ENCODE results near the gene CYP11A1.

Gene CYP11A1

DNA sequence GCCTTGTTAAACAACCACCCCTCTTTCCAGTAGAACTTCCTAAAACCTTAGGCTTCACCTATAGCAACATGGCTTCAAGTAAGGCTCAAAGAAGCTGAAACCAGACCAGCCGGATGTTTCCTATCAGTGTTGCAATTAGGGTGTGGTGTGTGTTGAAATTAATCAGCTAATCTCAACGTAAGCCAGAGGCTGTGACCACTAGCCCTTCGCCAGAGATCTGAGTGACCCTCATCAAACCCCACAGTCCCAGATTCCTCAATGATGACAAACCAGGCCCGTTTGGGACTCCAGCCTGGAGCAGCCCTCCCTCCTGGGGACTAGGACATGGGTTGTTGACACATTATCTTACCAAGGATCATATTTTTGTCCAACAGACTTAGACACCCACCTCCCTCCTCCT is 27.3 kb downstream of the CYP11A1 start:
- DNase-seq, result no peak

DNA sequence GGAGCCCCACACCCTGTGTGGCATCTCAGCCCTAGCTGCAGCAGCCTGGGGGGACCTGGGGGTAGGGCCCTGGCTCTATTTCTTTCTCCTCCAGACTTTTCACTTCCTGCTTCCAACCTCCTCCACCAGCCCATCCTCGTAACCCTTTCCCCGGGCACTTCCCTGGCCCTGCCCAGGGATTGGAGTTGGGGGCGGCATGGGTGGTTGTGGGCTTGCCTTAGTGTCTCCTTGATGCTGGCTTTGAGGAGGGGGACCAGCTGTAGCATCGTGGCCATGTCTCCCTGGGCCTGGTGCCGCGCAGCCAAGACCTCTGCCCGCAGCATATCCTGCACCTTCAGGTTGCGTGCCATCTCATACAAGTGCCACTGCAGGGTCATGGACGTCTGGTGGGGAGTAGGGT is 28.1 kb downstream of the CYP11A1 start:
- DNase-seq, result no peak

DNA sequence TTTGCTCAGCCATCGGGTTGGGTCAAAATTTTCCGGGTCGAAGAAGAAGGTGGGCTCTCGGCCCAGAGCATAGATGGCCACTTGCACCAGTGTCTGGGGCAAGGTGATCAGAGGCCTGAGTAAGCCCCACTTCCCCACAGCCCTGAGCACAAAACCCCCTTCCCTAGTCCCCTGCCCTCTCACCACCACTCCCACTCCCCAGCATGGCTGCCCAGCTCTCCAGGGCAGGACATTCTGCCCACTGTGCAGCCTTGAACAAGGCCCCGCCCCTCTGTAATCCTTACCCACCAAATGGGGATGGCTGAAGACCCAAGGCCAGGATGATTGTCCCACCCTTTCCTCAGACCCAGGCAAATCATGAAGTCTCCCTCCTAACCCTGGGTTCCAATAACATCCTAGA is 28.8 kb downstream of the CYP11A1 start:
- DNase-seq, result no peak

DNA sequence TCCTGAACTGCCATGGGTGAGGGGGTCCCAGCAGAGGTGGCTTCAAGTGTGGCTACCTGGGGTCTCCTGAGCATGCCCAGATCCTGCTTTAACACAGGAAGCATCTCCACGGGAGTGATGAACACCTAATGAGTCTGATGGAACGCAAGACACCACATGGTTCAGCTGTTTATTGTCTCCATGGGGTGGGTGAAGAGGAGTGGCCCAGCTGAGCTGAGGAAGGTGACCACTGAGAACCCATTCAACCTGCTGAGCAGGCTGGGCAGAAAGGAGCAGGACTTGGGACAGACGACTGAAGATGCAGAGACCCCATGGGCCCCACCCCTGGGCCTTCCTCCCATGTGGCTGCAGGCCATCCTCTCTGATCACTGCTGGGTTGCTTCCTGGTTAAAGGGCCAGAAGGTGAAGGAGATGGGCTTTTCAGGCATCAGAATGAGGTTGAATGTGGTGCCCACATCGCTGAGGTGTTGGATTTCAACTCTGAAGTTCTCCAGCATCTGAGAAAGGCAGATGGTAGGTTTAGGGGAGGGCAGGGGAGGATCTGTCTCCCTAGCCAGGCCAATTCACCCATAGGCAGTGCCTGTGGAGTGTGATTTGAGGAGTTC is 29.7 kb downstream of the CYP11A1 start:
- DNase-seq, result no peak

DNA sequence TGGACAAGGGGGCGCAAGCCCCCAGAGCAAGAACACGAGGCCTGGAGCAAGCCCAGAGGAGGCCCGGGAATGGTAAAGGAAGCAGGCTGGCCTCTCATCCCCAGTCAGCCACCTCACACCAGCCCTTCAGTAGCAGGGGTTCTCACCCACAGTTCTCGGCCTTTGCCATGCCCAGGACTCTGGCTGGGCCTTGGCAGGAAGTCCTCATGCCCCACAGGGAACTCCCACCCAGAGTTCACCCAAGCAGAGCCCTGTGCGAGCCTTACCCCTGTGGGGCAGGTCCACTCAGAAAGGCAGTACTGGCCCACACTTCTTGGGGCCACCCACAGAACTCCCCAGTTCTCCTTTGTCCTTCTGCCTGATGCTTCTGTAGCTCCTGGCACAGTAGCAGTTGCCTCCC is 30.3 kb downstream of the CYP11A1 start:
- DNase-seq, result no peak

DNA sequence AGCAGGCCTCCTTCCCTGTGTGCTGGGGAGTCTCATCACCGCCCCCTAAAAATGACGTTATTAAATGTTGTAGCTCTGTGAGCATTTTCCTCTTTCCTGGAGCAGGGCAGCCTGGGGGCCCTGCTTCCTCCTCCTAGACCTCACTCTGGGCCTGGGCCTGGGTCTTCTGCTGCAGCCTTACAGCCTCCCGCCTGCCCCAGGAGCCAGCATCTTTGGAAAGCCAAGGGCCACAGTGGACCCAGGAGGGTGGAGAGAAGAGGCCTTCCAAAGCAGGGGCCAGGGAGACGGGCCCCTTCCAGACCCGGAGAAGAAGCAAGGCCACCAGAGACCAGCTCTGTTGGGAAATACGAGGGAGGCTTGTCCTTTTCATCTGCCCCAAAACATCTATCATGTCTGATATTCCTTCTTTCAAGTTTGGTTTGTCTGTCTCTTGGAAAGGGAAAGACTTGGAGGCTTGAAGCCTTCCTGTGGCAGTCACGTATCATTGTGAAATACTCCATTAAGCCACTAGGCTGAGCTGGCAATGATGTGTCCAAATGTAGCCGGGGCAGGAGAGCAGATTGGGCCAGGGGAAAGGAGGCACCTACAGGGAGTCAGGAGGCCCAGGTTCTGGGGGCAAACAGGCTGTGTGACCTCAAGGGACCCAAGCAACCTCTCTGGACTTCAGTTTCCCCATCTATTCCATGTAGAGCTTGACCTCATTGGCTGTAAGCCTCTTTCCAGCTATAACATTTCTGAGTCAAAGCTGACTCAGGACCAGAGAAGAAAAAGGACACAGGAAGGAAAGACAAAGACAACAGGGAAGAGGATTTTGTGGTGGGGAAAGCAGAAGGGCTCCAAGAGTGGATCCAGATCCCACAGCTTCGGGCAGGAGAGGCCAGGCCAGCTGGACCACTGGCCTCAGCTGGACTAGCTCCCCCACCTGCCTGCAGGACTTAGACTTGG is 31.1 kb downstream of the CYP11A1 start:
- no peak for DNase-seq

DNA sequence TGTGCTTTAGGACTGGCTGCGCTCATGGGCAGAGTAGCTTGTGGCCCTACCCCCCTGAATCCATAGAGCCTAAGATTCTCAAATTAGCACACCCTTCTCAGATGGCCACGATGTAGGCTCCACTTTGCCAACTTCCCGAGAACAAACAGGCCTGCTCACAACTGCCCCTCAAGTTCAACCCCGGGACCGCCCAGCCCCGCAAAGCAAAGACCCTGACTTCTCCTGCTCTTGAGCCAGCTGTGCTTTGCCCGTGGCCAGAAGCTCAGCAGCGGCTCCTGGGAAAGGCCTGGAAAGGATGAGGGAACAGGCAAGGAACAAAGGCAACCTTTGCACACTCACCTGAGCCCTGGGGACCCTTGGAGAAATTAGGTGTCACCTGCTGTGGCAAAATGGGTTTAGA is 32.0 kb downstream of the CYP11A1 start:
- no peak for DNase-seq

DNA sequence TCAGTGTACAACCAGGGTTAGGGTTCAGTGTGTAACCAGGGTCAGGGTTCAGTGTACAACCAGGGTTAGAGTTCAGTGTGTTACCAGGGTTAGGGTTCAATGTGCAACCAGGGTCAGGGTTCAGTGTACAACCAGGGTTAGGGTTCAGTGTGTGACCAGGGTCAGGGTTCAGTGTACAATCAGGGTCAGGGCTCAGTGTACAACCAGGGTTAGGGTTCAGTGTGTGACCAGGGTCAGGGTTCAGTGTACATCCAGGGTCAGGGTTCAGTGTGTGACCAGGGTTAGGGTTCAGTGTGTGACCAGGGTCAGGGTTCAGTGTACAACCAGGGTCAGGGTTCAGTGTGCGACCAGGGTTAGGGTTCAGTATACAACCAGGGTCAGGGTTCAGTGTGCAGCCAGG is 33.3 kb downstream of the CYP11A1 start:
- DNase-seq, result no peak

DNA sequence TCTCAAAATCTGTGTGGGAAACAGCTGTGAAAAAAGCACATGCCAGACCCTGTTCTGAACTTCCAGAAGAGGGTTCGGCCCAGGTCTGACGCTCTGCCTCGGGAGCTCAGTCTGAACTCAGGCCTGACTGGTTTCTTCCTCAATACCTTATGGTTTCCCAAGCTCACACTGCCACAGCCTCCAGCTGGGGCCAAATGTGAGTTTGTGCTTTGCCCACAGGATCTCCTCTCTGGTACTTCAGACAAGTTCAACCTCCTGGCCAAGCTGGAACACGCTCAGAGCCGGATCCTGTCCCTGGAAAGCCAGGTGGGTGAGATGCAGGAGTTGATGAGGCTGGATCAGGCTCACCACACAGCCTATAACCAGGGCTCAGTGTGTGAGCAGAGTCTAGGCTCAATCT is 33.8 kb downstream of the CYP11A1 start:
- no peak for DNase-seq

DNA sequence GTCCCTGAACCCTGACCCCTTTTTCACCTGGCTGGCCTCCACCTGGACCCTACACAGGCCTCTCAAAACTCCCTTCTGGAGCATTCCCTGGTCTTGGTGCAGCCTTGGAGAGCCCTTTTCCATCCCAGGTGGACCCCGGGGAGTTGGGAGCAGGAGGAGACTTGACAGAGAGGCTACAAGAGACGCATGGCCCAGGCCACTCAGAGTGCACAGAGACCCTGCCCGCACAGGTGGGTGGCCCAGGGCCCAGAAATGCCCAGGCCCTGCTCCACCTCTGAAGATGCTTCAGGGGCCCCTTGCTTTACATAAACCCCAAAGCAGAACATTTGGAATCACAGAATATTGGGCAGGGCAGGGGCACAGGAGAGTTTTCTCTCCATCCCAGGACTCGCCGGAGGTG is 34.4 kb downstream of the CYP11A1 start:
- DNase-seq, result no peak

DNA sequence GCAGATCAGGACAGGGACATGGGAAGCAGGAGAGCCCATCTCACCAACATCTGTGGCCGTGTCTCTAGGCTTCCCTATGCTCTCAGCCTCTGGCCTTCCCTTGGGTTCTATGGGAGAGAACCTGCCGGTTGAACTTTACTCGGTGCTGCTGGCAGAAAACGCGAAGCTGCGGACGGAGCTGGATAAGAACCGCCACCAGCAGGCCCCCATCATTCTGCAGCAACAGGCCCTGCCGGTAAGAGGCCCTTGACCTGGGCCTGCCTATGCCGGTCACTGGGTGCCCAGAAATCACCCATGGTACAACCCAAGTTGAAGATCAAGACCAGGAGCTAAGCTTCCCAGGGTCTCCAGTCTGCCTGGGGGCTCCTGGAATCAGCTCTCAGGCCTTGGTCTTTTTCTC is 34.8 kb downstream of the CYP11A1 start:
- no peak for DNase-seq

DNA sequence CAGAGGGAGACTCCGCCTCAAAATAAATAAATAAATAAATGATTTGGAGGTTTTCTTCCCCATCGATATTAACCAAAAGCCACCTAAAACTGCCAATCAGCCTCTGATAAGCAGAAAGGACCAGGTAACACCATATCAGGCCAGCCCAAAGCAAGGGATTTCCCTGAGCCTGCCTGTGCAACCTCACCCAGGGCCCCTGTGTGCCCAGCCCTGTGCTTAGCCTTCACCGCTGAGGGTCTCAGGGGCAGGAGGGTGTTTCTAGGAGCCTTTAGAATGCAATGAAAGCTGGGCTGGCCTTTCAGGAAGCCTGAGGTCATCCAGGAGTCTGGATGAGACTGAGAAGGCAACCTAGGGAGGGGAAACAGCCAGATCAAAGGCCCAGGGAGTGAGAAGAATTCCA is 35.4 kb downstream of the CYP11A1 start:
- DNase-seq, result no peak

DNA sequence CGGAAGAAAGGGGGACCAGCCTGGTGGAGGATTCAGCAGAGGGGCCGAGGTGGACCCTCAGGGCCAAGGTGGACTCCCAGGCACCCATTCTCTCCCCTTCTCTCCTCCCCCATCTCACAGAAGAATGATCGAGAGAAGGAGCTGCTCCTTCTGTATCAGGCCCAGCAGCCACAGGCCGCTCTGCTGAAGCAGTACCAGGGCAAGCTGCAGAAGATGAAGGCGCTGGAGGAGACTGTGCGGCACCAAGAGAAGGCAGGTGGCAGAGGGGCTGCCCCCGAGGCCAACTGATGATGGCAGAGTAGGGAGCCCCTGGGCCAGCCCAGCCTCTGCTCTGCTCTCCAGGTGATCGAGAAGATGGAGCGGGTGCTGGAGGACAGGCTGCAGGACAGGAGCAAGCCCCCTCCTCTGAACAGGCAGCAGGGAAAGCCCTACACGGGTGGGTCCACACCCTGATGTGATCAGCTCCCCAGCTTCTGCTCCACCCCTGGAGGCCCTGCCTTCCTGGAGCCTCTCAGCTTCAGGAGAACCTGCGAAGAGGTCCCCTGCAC is 36.5 kb downstream of the CYP11A1 start:
- no peak for DNase-seq

DNA sequence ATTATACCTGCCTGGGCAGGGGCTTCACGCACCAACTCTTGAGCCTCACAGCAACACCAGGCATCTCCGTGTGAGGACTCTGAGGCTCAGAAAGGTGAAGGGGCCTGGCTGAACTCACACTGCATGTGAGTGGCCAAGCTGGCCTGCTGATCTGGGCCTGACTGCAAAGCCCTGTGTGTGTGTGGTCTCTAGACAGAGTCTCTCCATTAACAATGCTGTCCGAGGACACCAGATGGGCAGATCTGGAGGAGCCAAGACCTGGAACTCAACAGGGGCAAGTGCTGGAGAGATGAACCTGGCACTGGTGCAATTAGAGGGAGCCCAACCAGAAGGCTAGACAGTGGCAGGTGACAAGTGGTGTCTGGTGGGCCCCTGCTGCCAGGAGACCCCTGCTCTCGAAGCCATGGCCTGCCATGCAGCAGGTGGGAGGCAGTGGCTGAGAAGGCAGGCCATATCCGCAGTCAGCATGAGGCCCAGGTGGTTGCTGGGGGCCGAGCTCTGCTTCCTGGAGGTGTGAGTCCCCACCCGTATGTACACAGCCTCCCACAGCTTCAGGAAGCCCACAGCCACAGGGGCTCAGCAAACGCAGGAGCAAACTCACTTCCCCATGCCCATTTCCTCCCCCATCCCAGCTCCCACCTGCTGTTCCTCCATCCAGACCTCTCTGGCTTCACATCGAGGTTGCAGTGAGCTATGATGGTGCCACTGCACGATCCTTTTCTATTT is 39.0 kb downstream of the CYP11A1 start:
- no peak for DNase-seq

DNA sequence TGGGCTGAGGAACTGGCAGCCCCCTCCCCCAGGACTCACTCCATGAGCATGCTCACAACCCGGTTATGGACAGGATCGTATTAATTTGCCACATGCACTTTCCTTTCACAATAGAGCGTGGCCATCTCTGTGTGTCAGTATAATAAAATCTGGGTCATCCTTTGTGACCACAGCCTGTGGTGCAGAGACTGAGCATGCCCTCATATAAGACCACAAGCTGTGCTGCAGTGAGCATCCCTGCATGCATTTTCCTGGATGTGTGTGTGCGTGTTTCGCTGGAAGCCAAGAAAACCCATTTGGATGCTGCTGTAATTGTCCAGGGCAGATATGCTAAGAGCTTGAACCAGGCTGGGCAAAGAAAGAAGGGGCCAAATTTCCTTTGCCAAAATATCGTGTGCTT is 39.7 kb downstream of the CYP11A1 start:
- DNase-seq, result no peak

DNA sequence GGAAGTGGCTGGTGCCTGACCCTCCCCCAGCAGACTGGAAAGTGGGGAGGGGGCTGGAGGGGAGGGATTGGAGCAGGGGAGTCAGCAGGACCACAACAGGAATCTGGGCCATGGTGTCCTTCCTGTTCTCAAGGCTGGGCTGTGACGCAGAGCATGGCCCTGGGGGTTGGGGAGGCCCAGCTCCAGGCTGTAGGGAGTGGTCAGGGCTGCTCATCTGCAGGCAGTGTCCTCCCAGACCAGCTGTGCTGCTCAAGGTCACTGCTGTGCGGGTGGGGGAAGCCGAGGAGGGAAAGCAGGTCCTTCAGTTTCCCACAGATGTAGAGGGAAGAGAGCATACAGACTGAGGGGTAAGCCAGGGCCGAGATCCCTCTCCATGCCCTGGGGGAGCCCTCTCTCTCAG is 40.7 kb downstream of the CYP11A1 start:
- DNase-seq, result no peak

DNA sequence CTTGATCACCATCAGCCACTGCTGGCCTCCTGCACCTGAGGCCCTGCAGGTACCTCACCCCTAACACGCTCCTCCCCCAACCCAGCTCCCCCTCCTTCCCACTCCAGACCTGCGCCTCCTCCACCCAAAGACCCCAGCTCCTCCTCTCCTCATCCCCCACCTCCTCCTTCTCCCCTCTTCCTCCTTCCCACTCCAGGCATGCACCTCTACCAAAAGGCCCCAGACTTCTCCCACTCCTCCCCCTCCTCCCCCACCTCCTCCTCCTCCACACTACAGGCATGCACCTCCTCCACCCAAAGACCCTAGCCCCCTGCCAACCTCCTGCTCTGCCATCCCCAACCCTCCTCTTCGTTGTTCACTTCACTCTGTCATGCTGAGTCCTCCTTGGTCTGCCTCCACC is 42.7 kb downstream of the CYP11A1 start:
- no peak for DNase-seq

DNA sequence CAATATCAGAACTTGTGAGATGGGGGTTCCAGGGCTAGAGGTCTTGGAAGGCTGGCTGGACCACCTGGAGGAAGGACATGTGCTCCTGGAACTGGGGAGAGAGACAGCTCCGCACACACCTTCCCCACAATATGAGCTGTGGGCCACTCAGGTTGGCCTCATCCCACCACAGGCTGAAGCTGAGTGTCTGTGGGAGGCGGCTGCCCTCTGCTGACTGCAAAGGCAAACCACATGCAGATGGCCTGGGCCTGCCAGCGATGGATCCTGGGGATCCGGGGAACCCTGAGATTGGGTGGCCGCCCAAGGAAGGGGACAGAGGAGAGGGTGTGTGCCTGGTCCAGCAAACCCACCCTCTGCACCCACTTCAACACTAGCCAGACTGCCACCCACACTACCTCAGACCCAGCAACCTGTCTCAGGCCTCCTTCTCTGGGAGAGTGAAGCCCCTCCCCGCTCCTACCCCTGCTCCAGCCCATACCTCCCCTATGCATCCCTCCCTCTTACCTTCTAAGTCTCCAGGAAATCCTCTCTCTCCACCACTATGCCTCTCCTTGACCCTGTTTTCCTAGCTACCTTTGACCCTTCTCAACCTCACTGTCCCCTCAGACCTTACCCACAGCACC is 44.8 kb downstream of the CYP11A1 start:
- DNase-seq, result peak; percentile 40

DNA sequence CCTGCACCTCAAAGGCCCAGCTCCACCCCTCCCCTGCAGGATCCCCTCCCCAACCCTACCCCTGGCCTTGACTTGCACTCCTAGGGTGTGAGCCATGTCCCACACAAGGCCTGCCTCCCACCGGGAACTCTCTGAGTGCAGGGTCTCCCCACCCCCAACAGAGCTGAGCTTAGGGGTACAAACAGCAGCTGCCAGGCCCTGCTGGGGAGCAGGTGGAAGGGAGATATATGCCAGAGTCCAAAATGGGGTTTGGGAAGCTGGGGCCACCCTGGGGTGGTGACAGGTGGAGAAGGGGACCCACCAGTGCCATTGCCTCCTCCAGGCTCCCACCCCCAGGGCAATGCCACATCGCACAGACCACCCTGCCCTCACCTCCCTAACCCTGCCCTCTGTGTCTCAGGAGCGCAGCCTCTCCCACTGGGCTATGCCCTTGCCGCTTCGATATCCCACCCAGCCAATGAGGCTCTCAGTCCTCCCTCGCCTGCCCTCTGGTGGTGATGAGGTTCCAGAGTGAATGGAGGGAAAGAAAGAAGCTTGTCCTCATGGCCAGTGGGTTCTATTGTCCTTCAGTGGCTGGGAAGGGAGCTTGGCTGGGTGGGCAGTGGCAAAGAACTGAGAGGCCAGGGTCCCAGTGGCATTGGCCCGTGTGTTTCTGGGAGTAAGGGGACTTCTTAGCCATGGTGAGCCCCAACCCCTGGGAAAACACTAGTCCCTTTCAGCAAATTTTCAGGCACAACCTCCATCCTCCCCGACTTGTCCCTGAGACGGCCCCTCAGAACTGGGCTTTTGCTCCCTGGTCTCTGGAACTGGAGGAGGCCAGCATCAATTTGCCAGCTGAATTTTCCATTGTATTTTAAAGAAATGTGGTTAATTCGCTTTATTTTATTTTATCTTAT is 46.8 kb downstream of the CYP11A1 start:
- no peak for DNase-seq

DNA sequence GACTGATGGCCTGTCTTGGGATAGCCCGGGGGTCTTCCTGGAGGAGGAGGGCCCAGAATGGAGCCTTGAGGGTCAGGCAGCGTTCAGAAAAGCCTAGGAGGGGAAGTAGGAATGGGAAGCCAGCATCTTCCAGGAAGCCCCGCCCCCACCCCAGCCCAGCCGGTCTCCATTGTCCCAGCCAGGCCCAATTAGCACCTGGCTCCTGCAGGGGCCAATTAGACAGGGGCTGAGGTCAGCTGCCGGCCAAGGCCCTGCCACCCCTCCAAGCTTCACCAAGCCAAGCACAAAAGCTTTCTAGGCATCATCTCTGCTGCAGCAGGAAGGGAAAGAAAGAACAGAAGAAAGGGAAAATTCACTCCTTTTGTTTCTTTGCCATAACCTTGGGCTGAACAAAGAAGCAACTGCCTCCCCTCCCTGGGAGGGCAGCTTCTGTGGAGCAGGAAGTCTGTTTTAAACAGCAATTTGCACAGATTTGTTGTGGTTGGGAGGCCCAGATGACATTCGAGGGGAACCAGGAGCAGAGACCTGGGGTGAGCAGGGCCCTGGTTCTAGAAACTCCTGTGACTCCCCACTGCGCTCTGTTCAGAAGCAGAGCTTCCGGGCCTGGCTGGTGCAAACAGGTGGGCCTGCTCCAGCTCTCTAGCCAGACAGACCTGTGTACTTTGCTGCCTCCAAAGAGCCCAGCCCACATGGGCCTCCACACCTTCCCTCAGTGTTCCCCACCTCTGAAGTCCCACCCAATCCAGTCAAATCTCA is 47.7 kb downstream of the CYP11A1 start:
- no peak for DNase-seq

DNA sequence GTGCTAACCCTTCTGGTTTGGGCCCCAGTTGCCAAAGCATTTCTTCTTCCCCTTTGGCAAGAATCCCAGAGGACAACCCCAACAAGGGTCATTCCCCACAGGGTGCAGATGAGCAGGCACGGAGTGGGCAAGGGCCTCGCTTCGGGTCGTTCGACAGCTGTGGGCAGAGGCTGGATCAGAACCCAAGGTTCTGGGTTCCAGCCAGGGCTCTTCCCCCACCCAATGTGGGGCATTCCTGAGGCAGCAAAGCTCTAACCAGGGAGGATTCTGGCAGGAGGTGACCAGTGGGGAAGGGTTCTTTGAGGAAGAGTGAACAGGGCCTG is 48.3 kb downstream of the CYP11A1 start:
- DNase-seq, result no peak

All from activated CD4-positive, alpha-beta T cell treated with anti-CD3 and anti-CD28 coated beads for 1 hour (primary cell).